ENCODE measurements around the gene FILIP1L. TPM values are rescaled to one million over a fixed set of nuclear protein-coding genes. Genes with fewer than 3 reads are reported as not detected.

Gene FILIP1L
- polyA plus RNA-seq, 2 donors, result 2.6 to 6.9 TPM

DNA sequence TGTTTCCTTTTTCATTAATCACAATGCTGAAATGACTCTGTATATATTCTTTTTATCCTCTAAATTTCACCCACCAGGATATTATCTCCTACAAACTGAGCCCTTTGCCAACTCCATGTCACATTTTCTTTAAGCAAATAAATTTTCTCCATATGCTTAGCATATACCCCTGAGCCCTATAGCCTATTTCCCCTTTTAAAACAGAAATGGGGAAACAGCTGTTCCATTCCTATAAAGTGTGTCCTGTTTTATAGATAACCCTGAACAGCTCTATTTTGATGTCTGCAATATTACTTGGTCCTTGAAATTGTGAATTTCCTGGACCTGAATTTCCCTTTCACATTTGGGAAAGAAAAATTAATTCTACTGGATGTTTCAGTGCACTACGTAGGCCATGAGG lies 15.6 kb upstream of the FILIP1L start:
- H3K4me1 ChIP-seq (ENCODE audit: control insufficient read depth in 2 of 2, insufficient read depth in 2 of 2, low read length in 1 of 2), result no peaks in the 10 kb centered on the region
- no peak overlapping the region for H3K27ac ChIP-seq (ENCODE audit: low read depth in 2 of 2, low read length in 1 of 2)
- no peaks in the 10 kb centered on the region for H3K27me3 ChIP-seq (ENCODE audit: control insufficient read depth in 1 of 2, insufficient read depth in 2 of 2, low read length in 2 of 2)
- H3K36me3 ChIP-seq (ENCODE audit: control insufficient read depth in 2 of 2, insufficient read depth in 2 of 2, low read length in 1 of 2), result no peaks in the 10 kb centered on the region
- 87 to 95% methylated on average over 1 of the region's 1 CpG for WGBS, 2 donors
- H3K9me3 ChIP-seq (ENCODE audit: control insufficient read depth in 2 of 2, insufficient read depth in 1 of 2, low read depth in 1 of 2, low read length in 1 of 2), result no peaks in the 10 kb centered on the region
- no peak overlapping the region for H3K4me3 ChIP-seq (ENCODE audit: low read depth in 1 of 2, low read length in 2 of 2)

- Histone ChIP-seq H3K36me3 (ENCODE audit: control insufficient read depth in 2 of 2, insufficient read depth in 2 of 2, low read length in 1 of 2) (no peaks in the 10 kb centered on the region), H3K27me3 (ENCODE audit: control insufficient read depth in 1 of 2, insufficient read depth in 2 of 2, low read length in 2 of 2) (no peaks in the 10 kb centered on the region), H3K9me3 (ENCODE audit: control insufficient read depth in 2 of 2, insufficient read depth in 1 of 2, low read depth in 1 of 2, low read length in 1 of 2) (no peaks in the 10 kb centered on the region), H3K27ac (ENCODE audit: low read depth in 2 of 2, low read length in 1 of 2) (no peak overlapping the region), H3K4me1 (ENCODE audit: control insufficient read depth in 2 of 2, insufficient read depth in 2 of 2, low read length in 1 of 2) (no peaks in the 10 kb centered on the region), H3K4me3 (ENCODE audit: low read depth in 1 of 2, low read length in 2 of 2) (no peak overlapping the region)
- WGBS, 2 donors, result 88 to 90% methylated on average over 5 of the region's 5 CpGs
Observed at GRCh38 chr3:100128565-100128964, 14.3 kb upstream of the FILIP1L start.

GRCh38 chr3:100127792-100128191 lies 13.5 kb upstream of the FILIP1L start:
- Histone ChIP-seq H3K4me3 (ENCODE audit: low read depth in 1 of 2, low read length in 2 of 2) (no peak overlapping the region), H3K4me1 (ENCODE audit: control insufficient read depth in 2 of 2, insufficient read depth in 2 of 2, low read length in 1 of 2) (no peaks in the 10 kb centered on the region), H3K27me3 (ENCODE audit: control insufficient read depth in 1 of 2, insufficient read depth in 2 of 2, low read length in 2 of 2) (no peaks in the 10 kb centered on the region), H3K36me3 (ENCODE audit: control insufficient read depth in 2 of 2, insufficient read depth in 2 of 2, low read length in 1 of 2) (no peaks in the 10 kb centered on the region), H3K27ac (ENCODE audit: low read depth in 2 of 2, low read length in 1 of 2) (no peak overlapping the region), H3K9me3 (ENCODE audit: control insufficient read depth in 2 of 2, insufficient read depth in 1 of 2, low read depth in 1 of 2, low read length in 1 of 2) (no peaks in the 10 kb centered on the region)
- WGBS, 2 donors, result 80% methylated on average over 2 of the region's 2 CpGs

DNA sequence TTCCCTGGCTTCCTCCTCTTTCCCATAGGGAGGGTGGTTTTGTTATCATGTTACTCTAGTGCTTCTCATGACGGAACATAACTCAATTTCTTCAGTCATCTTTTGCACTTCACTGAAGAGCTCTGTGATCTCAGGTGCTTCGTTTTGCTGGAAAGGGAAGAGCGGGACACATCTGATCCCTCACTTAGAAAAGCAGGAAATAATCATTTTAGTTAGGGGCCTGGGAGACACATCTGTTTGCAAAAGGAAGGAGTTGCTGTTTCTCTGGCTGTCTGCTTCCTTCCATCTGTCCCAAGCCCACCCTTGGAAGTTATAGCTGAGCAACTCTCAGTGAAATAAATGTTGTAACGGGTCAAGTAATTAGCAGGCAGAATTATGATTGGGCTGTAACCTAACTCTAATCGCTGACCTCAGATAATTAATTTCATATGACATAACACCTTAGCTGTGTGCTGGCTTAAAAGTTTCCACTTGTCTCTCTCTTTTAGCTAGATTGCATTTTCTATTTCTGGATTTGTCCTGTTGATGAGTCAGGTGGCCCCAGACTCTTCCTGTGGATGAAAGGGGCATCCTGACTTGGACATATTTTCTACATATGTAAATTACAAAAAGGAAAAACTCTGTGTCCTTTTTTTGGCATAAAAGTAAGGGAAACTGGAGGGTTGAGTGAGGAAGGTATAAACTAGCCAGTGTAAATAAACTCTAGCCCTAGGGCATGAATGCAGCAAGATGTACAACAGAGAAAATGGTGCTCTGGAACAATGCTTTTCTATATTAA lies 11.0 kb upstream of the FILIP1L start:
- no peak overlapping the region for H3K27ac ChIP-seq (ENCODE audit: low read depth in 2 of 2, low read length in 1 of 2)
- 83 to 88% methylated on average over 5 of the region's 5 CpGs for WGBS, 2 donors
- H3K27me3 ChIP-seq (ENCODE audit: control insufficient read depth in 1 of 2, insufficient read depth in 2 of 2, low read length in 2 of 2), result no peaks in the 10 kb centered on the region
- H3K4me3 ChIP-seq (ENCODE audit: low read depth in 1 of 2, low read length in 2 of 2), result no peak overlapping the region
- no peaks in the 10 kb centered on the region for H3K9me3 ChIP-seq (ENCODE audit: control insufficient read depth in 2 of 2, insufficient read depth in 1 of 2, low read depth in 1 of 2, low read length in 1 of 2)
- no peaks in the 10 kb centered on the region for H3K4me1 ChIP-seq (ENCODE audit: control insufficient read depth in 2 of 2, insufficient read depth in 2 of 2, low read length in 1 of 2)
- no peaks in the 10 kb centered on the region for H3K36me3 ChIP-seq (ENCODE audit: control insufficient read depth in 2 of 2, insufficient read depth in 2 of 2, low read length in 1 of 2)

DNA sequence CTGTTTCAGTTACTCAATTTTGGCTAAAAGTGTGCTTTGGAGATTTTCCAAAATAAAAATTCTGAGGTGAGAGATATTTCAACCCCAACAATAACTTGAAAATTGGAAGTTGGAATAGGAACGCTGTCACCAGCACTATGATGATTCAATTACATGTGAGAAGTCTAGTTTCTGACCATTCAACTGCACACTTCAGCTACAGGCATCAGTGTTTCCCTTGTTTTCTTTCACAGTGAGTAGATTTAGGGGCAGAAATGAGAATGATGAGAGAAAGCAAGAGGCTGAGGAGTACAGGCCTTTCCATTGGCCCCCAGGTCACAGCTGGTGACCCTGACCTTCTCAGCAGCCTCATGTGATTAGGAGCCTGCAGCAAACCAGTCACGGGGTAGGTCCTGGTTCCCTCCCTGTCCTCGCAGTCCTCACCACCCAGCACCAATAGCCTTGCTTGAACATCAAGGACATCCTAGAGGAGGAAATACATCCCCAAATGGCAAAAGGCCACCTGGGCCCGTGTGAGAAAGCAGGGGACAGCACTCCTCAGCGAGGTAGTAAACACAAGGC lies 10.0 kb upstream of the FILIP1L start:
- 82 to 87% methylated on average over 5 of the region's 5 CpGs for WGBS, 2 donors
- H3K4me1 ChIP-seq (ENCODE audit: control insufficient read depth in 2 of 2, insufficient read depth in 2 of 2, low read length in 1 of 2), result no peaks in the 10 kb centered on the region
- no peaks in the 10 kb centered on the region for H3K36me3 ChIP-seq (ENCODE audit: control insufficient read depth in 2 of 2, insufficient read depth in 2 of 2, low read length in 1 of 2)

DNA sequence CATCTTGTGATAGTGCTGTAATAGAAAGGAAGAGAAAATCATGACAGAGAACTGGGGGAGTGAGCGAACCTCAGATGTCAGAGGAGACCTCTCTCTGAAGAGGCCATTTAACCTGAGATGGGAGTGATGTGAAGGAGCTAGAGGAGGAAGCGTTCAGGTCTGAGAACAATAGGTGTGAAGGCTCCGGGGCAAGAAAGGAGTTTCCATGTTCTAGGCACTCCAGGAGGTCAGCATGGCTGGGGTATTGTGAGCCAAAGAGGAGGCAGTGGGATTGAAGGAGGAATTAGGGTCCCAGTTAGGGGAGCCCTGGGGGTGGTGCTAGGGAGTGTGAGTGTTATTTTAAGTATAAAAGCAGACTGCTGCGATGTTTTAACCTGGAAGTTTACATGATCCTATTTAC lies 8.8 kb upstream of the FILIP1L start:
- Histone ChIP-seq H3K27ac (ENCODE audit: low read depth in 2 of 2, low read length in 1 of 2) (no peak overlapping the region), H3K4me1 (ENCODE audit: control insufficient read depth in 2 of 2, insufficient read depth in 2 of 2, low read length in 1 of 2) (no peaks in the 10 kb centered on the region), H3K9me3 (ENCODE audit: control insufficient read depth in 2 of 2, insufficient read depth in 1 of 2, low read depth in 1 of 2, low read length in 1 of 2) (no peaks in the 10 kb centered on the region), H3K4me3 (ENCODE audit: low read depth in 1 of 2, low read length in 2 of 2) (no peak overlapping the region), H3K27me3 (ENCODE audit: control insufficient read depth in 1 of 2, insufficient read depth in 2 of 2, low read length in 2 of 2) (no peaks in the 10 kb centered on the region), H3K36me3 (ENCODE audit: control insufficient read depth in 2 of 2, insufficient read depth in 2 of 2, low read length in 1 of 2) (no peaks in the 10 kb centered on the region)
- WGBS, 2 donors, result 93% methylated on average over 4 of the region's 4 CpGs

More for the DNA sequence above, 10.0 kb upstream of the FILIP1L start:
- H3K4me3 ChIP-seq (ENCODE audit: low read depth in 1 of 2, low read length in 2 of 2), result no peak overlapping the region
- no peaks in the 10 kb centered on the region for H3K27me3 ChIP-seq (ENCODE audit: control insufficient read depth in 1 of 2, insufficient read depth in 2 of 2, low read length in 2 of 2)
- no peaks in the 10 kb centered on the region for H3K9me3 ChIP-seq (ENCODE audit: control insufficient read depth in 2 of 2, insufficient read depth in 1 of 2, low read depth in 1 of 2, low read length in 1 of 2)
- H3K27ac ChIP-seq (ENCODE audit: low read depth in 2 of 2, low read length in 1 of 2), result no peak overlapping the region

- H3K27me3 ChIP-seq (ENCODE audit: control insufficient read depth in 1 of 2, insufficient read depth in 2 of 2, low read length in 2 of 2), result no peaks in the 10 kb centered on the region
- H3K27ac ChIP-seq (ENCODE audit: low read depth in 2 of 2, low read length in 1 of 2), result no peak overlapping the region
- H3K36me3 ChIP-seq (ENCODE audit: control insufficient read depth in 2 of 2, insufficient read depth in 2 of 2, low read length in 1 of 2), result no peaks in the 10 kb centered on the region
- H3K4me3 ChIP-seq (ENCODE audit: low read depth in 1 of 2, low read length in 2 of 2), result no peak overlapping the region
- H3K4me1 ChIP-seq (ENCODE audit: control insufficient read depth in 2 of 2, insufficient read depth in 2 of 2, low read length in 1 of 2), result no peaks in the 10 kb centered on the region
- no peaks in the 10 kb centered on the region for H3K9me3 ChIP-seq (ENCODE audit: control insufficient read depth in 2 of 2, insufficient read depth in 1 of 2, low read depth in 1 of 2, low read length in 1 of 2)
- WGBS, 2 donors, result 88 to 94% methylated on average over 2 of the region's 2 CpGs
Observed at GRCh38 chr3:100122321-100122720, 8.0 kb upstream of the FILIP1L start.

- Histone ChIP-seq H3K36me3 (ENCODE audit: control insufficient read depth in 2 of 2, insufficient read depth in 2 of 2, low read length in 1 of 2) (no peaks in the 10 kb centered on the region), H3K4me3 (ENCODE audit: low read depth in 1 of 2, low read length in 2 of 2) (no peak overlapping the region), H3K27ac (ENCODE audit: low read depth in 2 of 2, low read length in 1 of 2) (no peak overlapping the region), H3K4me1 (ENCODE audit: control insufficient read depth in 2 of 2, insufficient read depth in 2 of 2, low read length in 1 of 2) (no peaks in the 10 kb centered on the region), H3K27me3 (ENCODE audit: control insufficient read depth in 1 of 2, insufficient read depth in 2 of 2, low read length in 2 of 2) (no peaks in the 10 kb centered on the region), H3K9me3 (ENCODE audit: control insufficient read depth in 2 of 2, insufficient read depth in 1 of 2, low read depth in 1 of 2, low read length in 1 of 2) (no peaks in the 10 kb centered on the region)
- WGBS, 2 donors, result 96 to 98% methylated on average over 5 of the region's 5 CpGs
Observed at GRCh38 chr3:100120693-100121092, 6.4 kb upstream of the FILIP1L start.

DNA sequence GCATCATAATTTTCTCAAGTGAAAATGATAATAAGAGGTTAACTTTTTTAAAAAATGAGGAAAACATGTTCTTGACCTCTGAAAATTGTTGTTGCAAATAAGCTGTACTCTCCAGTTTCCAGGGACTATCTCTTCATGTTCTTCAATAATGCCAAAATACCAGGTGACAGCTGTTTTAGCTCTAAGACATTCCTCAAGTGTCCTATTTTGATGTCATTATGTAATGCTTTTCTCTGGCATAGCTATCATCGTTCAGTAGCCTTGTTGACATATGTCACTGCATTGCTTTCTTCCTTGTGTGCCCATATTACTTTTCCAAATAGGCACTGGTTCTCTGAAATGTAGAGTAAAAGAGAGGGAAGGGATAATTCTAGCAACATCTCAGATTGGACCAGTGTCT lies 5.7 kb upstream of the FILIP1L start:
- Histone ChIP-seq H3K36me3 (ENCODE audit: control insufficient read depth in 2 of 2, insufficient read depth in 2 of 2, low read length in 1 of 2) (no peaks in the 10 kb centered on the region), H3K4me3 (ENCODE audit: low read depth in 1 of 2, low read length in 2 of 2) (no peak overlapping the region), H3K27ac (ENCODE audit: low read depth in 2 of 2, low read length in 1 of 2) (no peak overlapping the region), H3K27me3 (ENCODE audit: control insufficient read depth in 1 of 2, insufficient read depth in 2 of 2, low read length in 2 of 2) (no peaks in the 10 kb centered on the region), H3K9me3 (ENCODE audit: control insufficient read depth in 2 of 2, insufficient read depth in 1 of 2, low read depth in 1 of 2, low read length in 1 of 2) (no peaks in the 10 kb centered on the region), H3K4me1 (ENCODE audit: control insufficient read depth in 2 of 2, insufficient read depth in 2 of 2, low read length in 1 of 2) (no peaks in the 10 kb centered on the region)
- 33 to 43% methylated on average over 1 of the region's 1 CpG for WGBS, 2 donors

- WGBS, 2 donors, result 82 to 85% methylated on average over 4 of the region's 4 CpGs
Observed at GRCh38 chr3:100117093-100117492, 2.8 kb upstream of the FILIP1L start.

More at GRCh38 chr3:100117093-100117492, 2.8 kb upstream of the FILIP1L start:
- H3K27me3 ChIP-seq (ENCODE audit: control insufficient read depth in 1 of 2, insufficient read depth in 2 of 2, low read length in 2 of 2), result no peaks in the 10 kb centered on the region
- H3K9me3 ChIP-seq (ENCODE audit: control insufficient read depth in 2 of 2, insufficient read depth in 1 of 2, low read depth in 1 of 2, low read length in 1 of 2), result no peaks in the 10 kb centered on the region
- no peaks in the 10 kb centered on the region for H3K4me1 ChIP-seq (ENCODE audit: control insufficient read depth in 2 of 2, insufficient read depth in 2 of 2, low read length in 1 of 2)
- no peak overlapping the region for H3K4me3 ChIP-seq (ENCODE audit: low read depth in 1 of 2, low read length in 2 of 2)
- no peak overlapping the region for H3K27ac ChIP-seq (ENCODE audit: low read depth in 2 of 2, low read length in 1 of 2)
- no peaks in the 10 kb centered on the region for H3K36me3 ChIP-seq (ENCODE audit: control insufficient read depth in 2 of 2, insufficient read depth in 2 of 2, low read length in 1 of 2)

All from esophagus (tissue), 2 donors.